Nephron (organoid): ENCODE measurements around the gene GKN1.

Experiments
- H3K27ac Mint-ChIP-seq, 3 experiments: 2 replicates each; pipeline ENCODE4 v1.8.0; 2020; ENCODE audit warnings: mixed read lengths in 3 of 3, mild to moderate bottlenecking in 2 of 3, moderate library complexity in 1 of 3
- H3K27me3 Mint-ChIP-seq: 2 replicates; pipeline ENCODE4 v1.8.0; 2021; ENCODE audit warnings: low read depth, mild to moderate bottlenecking, moderate library complexity, mixed read lengths
- H3K36me3 Mint-ChIP-seq: 2 replicates; pipeline ENCODE4 v1.8.0; 2020; ENCODE audit warnings: low read depth, mixed read lengths
- H3K4me1 Mint-ChIP-seq: 2 replicates; pipeline ENCODE4 v1.8.0; 2020; ENCODE audit warnings: mixed read lengths
- H3K4me3 Mint-ChIP-seq, 3 experiments: 2 replicates each; pipeline ENCODE4 v1.8.0; 2020; ENCODE audit warnings: mild to moderate bottlenecking in 3 of 3, mixed read lengths in 3 of 3, moderate library complexity in 2 of 3
- H3K9me3 Mint-ChIP-seq: 2 replicates; pipeline ENCODE4 v1.8.0; 2020; ENCODE audit warnings: mixed read lengths
- CTCF ChIP-seq, 3 experiments: fragments of 200-600 bp; sonication (generic); IDR thresholded peaks; one replicate each; pipeline ENCODE4 v1.5.0; 2021; ENCODE audit warnings: antibody characterized with exemption in 3 of 3; ENCODE audit not compliant: unreplicated experiment in 3 of 3

The GKN1 gene

DNA sequence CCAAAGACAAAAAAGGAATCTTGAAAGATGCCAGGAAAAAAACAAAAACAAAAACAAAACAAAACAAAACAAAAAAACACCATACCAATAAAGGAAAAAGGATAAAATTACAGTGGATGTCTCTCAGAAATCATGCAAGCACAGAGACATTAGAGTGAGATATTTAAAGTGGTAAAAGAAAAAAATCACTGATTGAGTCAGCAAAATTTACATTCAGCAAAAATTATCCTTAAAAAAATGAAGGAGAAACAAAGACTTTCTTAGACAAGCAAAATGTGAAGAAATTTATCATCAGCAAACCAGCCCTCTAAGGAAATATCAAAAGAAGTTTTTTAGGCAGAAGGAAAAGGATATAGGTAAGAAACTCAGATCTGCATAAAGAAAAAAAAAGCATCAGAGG lies 10.2 kb upstream of the GKN1 start:
- H3K4me1 Mint-ChIP-seq = no peaks in the 10 kb centered on the region
- peaks cover 4% of the 10 kb centered on the region for H3K9me3 Mint-ChIP-seq
- no peak overlapping the region for H3K4me3 Mint-ChIP-seq
- H3K27ac Mint-ChIP-seq = no peak overlapping the region
- no peak for TF ChIP-seq CTCF (IDR thresholded peaks at IDR 0.05; ENCODE audit: unreplicated experiment in 3 of 3)
- no peaks in the 10 kb centered on the region for H3K27me3 Mint-ChIP-seq
- H3K36me3 Mint-ChIP-seq = no peaks in the 10 kb centered on the region

GRCh38 chr2:68968221-68968620 lies 6.2 kb upstream of the GKN1 start:
- Mint-ChIP-seq H3K9me3 (peaks cover 4% of the 10 kb centered on the region), H3K4me3 (no peak overlapping the region), H3K36me3 (no peaks in the 10 kb centered on the region), H3K27me3 (no peaks in the 10 kb centered on the region), H3K27ac (no peak overlapping the region), H3K4me1 (peaks cover 13% of the 10 kb centered on the region)
- TF ChIP-seq CTCF (IDR thresholded peaks at IDR 0.05; ENCODE audit: unreplicated experiment in 3 of 3) = no peak

DNA sequence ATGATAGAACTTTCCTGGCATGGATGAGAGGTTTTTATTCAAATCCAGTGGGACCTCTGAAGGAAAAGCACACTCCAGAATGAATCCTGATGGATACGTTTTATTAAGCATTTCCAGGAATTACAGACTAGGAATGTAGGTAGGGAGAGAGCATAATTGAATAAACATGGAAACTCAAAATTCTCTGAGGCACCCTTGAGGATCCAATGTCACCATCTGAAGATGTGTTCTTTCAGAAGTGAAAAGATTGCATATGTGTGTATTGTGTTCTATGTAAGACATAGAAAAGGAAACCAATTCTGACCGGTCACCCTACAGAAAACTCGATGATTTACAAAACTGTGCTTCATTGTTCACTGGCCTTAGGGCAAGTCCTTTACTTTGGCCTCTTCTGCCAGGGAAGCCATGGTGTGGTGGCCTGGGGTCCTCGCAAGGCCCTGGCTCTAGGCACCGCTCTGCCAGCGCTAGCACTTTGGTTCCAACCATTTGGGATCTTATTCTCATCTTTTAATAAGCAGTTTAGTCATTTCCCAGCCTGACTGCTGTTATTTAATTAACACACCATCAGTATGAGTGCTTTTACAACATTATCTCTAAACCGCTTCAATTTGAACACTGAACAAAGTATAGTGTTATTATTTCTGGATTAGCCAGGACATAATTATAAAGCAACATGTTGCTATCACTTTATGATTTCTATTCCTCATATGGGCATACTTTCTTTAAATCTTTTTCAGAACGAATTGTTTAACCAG lies 4.5 kb upstream of the GKN1 start:
- peak overlapping the region in 2 of 3 experiments; percentile 19 to 41 for H3K27ac Mint-ChIP-seq
- H3K4me1 Mint-ChIP-seq = peaks cover 13% of the 10 kb centered on the region
- no peaks in the 10 kb centered on the region for H3K36me3 Mint-ChIP-seq
- H3K9me3 Mint-ChIP-seq = no peaks in the 10 kb centered on the region
- no peak for TF ChIP-seq CTCF (IDR thresholded peaks at IDR 0.05; ENCODE audit: unreplicated experiment in 3 of 3)
- no peaks in the 10 kb centered on the region for H3K27me3 Mint-ChIP-seq
- no peak overlapping the region for H3K4me3 Mint-ChIP-seq

- Mint-ChIP-seq H3K4me1 (peaks cover 13% of the 10 kb centered on the region), H3K9me3 (no peaks in the 10 kb centered on the region), H3K27ac (peak overlapping the region in 2 of 3 experiments; percentile 6 to 19), H3K27me3 (no peaks in the 10 kb centered on the region), H3K4me3 (no peak overlapping the region), H3K36me3 (no peaks in the 10 kb centered on the region)
- no peak for TF ChIP-seq CTCF (IDR thresholded peaks at IDR 0.05; ENCODE audit: unreplicated experiment in 3 of 3)
Measured at GRCh38 chr2:68970566-68971265, 3.7 kb upstream of the GKN1 start.

GRCh38 chr2:68971591-68972231 lies 2.7 kb upstream of the GKN1 start:
- H3K9me3 Mint-ChIP-seq = no peaks in the 10 kb centered on the region
- no peak for TF ChIP-seq CTCF (IDR thresholded peaks at IDR 0.05; ENCODE audit: unreplicated experiment in 3 of 3)
- H3K36me3 Mint-ChIP-seq = no peaks in the 10 kb centered on the region

More at GRCh38 chr2:68971591-68972231, 2.7 kb upstream of the GKN1 start:
- H3K4me1 Mint-ChIP-seq = peaks cover 13% of the 10 kb centered on the region
- no peak overlapping the region for H3K27ac Mint-ChIP-seq
- no peaks in the 10 kb centered on the region for H3K27me3 Mint-ChIP-seq
- H3K4me3 Mint-ChIP-seq = no peak overlapping the region
